Umbilical cord (tissue), 2 donors: ENCODE results near the gene UBQLNL. TPM values are rescaled to one million over a fixed set of nuclear protein-coding genes. Genes with fewer than 3 reads are reported as not detected.

Experiments used
- DNase-seq: peaks from one replicate; pipeline ENCODE4 v3.0.0-alpha.2; 2015; ENCODE audit warnings: low spot score
- total RNA-seq: library from RNA; depleted of rRNA; stranded (reverse); fragments of >200 nt; gene quantifications from one replicate; pipeline ENCODE4 v1.2.3, GENCODE V29; 2014; ENCODE audit warnings: low replicate concordance; ENCODE audit not compliant: insufficient read depth

UBQLNL gene
- not detected for total RNA-seq

GRCh38 chr11:5516599-5516998 is at the start of gene UBQLNL:
Gene UBQLNL (minus strand): TSS chr11:5516699. CDS start chr11:5516441, 258 bp downstream.
- DNase-seq: no peak

- no peak for DNase-seq
Observed at GRCh38 chr11:5564259-5565019, 47.9 kb upstream of the UBQLNL start.

GRCh38 chr11:5557751-5558150 is 41.3 kb upstream of the UBQLNL start:
- DNase-seq: no peak

GRCh38 chr11:5556596-5557188 is 40.2 kb upstream of the UBQLNL start:
- DNase-seq: no peak

- DNase-seq: peak; percentile 4
Observed at GRCh38 chr11:5553343-5553742, 36.8 kb upstream of the UBQLNL start.

- DNase-seq: no peak
Observed at GRCh38 chr11:5550440-5551095, 34.1 kb upstream of the UBQLNL start.

GRCh38 chr11:5548440-5548839 is 31.9 kb upstream of the UBQLNL start, which contains the start of gene OR52H1:
Gene OR52H1 (minus strand): TSS chr11:5548540. CDS start chr11:5545505, 3,035 bp downstream.
- no peak for DNase-seq

GRCh38 chr11:5547982-5548381 is 31.5 kb upstream of the UBQLNL start:
- no peak for DNase-seq

GRCh38 chr11:5546457-5546856 is 30.0 kb upstream of the UBQLNL start:
- DNase-seq: no peak

- peak; percentile 2 for DNase-seq
Observed at GRCh38 chr11:5541427-5541826, 24.9 kb upstream of the UBQLNL start.

GRCh38 chr11:5536482-5536881 is 20.0 kb upstream of the UBQLNL start:
- no peak for DNase-seq

GRCh38 chr11:5534046-5534445 is 17.5 kb upstream of the UBQLNL start:
- DNase-seq: no peak

- no peak for DNase-seq
Observed at GRCh38 chr11:5531053-5531831, 14.7 kb upstream of the UBQLNL start.

- DNase-seq: no peak
Observed at GRCh38 chr11:5528495-5528894, 12.0 kb upstream of the UBQLNL start.

GRCh38 chr11:5527716-5528115 is 11.2 kb upstream of the UBQLNL start:
- DNase-seq: no peak

GRCh38 chr11:5524756-5525155 is 8.3 kb upstream of the UBQLNL start:
- no peak for DNase-seq

GRCh38 chr11:5522308-5522707 is 5.8 kb upstream of the UBQLNL start:
- no peak for DNase-seq

- DNase-seq: no peak
Observed at GRCh38 chr11:5521540-5521939, 5.0 kb upstream of the UBQLNL start.

- no peak for DNase-seq
Observed at GRCh38 chr11:5514841-5515240, 1.7 kb downstream of the UBQLNL start.

GRCh38 chr11:5509803-5510202 is 6.7 kb downstream of the UBQLNL start, which contains the start of gene UBQLN3:
Gene UBQLN3 (minus strand): TSS chr11:5509957. CDS start chr11:5509558, 399 bp downstream.
- DNase-seq: no peak

- no peak for DNase-seq
Observed at GRCh38 chr11:5508605-5509004, 7.9 kb downstream of the UBQLNL start.

GRCh38 chr11:5507933-5508305 is 8.6 kb downstream of the UBQLNL start:
- peak; percentile 5 for DNase-seq
